Left forelimb (tissue), 1 donor: ENCODE measurements around the gene MTHFD2.
"Not testable (repeated sequence)": the region's sequence is repeated elsewhere in the genome, so short reads cannot be mapped to it uniquely, and the experiment has no call there.

Source experiments
- DNase-seq: peaks from one replicate; pipeline ENCODE4 v3.0.0-alpha.2; 2018; ENCODE audit warnings: low spot score

Gene MTHFD2

DNA sequence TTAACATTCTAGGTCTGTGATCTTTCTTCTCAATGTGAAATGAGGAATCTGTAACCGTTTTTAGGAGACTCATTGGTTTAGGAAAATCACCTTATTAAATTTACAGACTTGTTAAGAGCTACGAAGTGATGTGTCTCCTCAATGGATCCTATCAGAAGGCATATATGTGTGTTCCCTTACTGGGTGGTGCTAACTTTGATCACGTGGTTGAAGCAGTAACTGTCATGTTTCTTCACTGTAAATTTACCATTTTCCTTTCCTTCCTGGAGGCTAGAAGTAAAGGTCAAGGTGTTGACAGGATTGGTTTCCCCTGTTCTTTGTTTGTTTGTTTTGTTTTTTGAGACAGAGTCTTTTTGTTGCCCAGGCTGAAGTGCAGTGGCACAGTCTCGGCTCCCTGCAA is 1.4 kb upstream of the MTHFD2 start:
- no peak for DNase-seq

DNA sequence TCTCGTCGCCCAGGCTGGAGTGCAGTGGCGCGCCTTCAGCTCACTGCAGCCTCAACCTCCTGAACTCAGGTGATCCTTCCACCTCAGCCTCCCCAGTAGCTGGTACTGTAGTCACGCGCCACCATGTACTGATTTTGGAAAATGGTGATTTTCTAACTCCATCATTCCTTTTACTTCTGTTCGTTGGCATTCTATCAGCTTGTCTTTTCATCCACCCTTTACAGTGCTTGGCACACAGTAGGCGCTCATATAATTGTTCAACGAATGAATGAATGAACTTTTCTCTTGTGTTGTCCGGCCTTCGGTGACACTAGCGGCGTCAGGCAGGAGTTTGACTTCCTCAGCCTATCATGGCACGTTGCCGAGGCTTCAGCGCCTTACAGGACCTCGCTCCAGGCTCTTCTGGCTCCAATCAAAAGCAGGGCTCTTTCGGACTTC is 373 bp upstream of the MTHFD2 start:
- no peak for DNase-seq

DNA sequence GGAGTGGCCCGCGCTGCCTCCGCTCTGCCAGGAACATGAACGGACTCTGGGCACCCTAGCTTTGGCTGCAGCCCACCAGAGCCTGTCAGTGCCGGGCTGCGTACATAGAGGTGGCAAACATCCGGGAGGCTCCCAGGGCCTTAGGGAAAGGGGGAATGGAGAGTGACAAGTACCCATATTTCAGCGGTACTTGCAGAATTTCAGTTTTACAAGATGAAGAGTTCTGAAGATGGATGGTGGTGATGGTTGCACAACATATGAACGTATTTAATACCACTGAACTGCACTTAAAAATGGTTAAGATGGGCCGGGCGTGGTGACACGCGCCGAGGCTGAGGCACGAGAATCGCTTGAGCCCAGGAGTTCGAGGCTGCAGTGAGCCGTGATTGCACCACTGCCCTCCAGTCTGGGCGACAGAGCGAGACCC is 873 bp downstream of the MTHFD2 start:
- DNase-seq: no peak

GRCh38 chr2:74199871-74200305 is 1.5 kb downstream of the MTHFD2 start:
- DNase-seq: no peak

- no peak for DNase-seq
Observed at GRCh38 chr2:74201196-74201595, 2.8 kb downstream of the MTHFD2 start.

GRCh38 chr2:74201596-74201995 is 3.2 kb downstream of the MTHFD2 start:
- DNase-seq: no peak

DNA sequence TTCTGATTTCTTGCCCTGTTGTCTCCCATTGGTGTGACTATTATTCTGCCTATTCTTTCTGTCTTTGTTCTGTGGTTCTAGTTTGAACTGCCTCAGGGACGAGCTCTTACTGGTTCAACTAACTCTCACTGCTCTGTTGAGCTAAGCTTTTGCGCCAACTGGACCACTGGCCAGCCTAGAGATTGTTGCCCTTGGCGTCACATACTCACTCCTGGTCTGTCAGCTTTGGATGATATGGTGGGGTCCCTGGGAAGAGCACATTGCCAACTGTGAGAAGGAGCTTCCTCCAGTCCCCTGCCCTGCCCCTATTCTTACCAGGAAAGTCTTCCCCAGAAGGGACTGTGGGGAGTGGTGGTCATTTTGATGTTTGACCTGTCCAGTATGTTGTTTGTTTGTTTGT is 6.0 kb downstream of the MTHFD2 start:
- no peak for DNase-seq

DNA sequence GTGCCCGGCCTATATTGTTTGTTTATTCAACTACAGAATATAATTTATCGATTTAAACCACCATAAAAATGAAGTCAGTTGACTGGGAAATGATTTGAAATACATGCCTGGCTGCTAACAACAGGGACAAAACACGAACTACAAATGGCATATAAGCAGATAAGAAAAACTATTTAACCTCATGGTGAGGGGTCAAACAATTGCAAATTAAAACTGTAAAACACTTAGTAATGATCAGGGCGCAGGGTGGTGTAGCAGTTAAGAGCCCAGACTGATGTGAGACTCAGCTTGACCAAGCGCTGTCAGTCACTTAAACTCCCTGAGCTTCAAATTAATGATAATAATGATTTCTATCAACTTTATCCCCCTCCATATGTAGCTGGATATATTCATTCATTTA is 6.7 kb downstream of the MTHFD2 start:
- no peak for DNase-seq

DNA sequence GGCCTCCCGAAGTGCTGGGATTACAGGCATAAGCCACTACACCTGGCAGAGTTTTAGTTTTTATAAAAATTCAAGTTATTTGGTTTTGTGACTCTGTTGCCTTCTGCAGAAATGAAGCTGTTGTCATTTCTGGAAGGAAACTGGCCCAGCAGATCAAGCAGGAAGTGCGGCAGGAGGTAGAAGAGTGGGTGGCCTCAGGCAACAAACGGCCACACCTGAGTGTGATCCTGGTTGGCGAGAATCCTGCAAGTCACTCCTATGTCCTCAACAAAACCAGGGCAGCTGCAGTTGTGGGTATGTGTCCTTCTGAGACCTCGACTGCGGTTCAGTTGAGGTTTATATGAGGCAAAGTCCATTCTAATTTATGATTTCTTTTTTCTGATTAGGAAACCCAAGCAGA is 7.2 kb downstream of the MTHFD2 start:
- DNase-seq: no peak

GRCh38 chr2:74206180-74206688 is 7.8 kb downstream of the MTHFD2 start:
- no peak for DNase-seq

GRCh38 chr2:74212702-74213410 is 14.4 kb downstream of the MTHFD2 start:
- no peak for DNase-seq

GRCh38 chr2:74215771-74216170 is 17.4 kb downstream of the MTHFD2 start:
- not testable (repeated sequence) for DNase-seq

- no peak for DNase-seq
Observed at GRCh38 chr2:74216642-74217041, 18.2 kb downstream of the MTHFD2 start.

DNA sequence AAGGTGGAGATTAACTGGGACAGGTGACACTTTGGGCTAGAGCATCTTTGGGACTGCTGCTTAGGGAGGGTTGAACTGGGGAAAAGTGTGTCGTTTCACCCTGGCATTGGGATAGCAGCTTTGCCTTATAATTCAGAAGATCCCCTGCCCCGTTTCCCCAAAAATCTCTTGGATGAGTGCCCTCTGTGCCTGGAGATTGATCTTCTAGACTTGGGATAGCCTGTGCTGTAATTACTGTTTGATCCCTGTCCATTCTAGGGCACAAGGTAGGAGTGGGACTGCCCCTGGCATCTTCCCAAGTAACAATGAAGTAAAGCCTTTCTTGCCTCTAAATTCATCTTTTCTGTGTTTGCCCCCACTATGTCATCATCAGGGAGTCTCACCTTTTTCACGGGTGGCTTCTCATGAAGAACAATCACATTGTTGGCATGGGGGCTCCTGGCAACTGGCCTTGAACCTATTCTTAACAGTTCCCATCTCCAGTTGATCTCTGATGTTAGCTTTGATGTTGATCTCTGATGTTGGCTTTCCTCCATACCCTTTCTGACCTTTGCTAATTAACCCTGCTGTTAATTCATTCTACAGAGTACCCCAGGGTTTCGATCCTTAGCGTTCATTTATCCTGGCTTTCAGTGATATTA is 21.6 kb downstream of the MTHFD2 start:
- no peak for DNase-seq

- DNase-seq: no peak
Observed at GRCh38 chr2:74221091-74221490, 22.7 kb downstream of the MTHFD2 start.

DNA sequence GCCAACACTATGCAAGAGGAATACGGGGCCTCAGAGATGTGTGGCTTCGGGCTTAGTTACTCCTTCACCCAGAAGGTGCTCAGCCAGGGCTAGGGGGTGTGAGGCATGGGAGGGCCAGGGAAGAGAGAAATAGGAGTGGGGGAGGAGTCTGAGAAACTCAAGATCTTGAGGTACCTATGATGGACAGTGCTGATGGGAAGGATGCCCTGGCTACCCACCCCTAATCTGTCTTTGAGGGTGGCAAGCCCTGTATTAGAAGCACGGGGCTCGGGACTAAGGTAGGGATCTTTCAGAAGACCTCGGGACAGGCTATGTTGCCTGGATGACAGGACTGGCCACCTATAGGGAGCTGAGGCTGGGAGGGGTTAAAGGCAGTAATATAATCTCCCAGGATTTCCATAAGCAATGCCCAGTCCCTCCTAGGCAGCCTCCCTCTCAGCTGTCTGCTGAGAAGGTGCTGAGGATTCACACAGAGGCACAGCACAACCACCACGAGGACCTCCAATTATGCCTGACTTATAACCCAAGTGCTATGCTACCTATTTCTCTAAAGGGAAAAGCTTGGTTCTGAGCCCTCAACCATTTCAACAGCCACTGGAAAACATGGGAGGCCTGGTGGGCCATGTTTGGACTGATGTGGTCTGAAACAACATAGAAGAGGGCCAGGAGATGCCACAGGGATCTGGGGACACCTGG is 23.3 kb downstream of the MTHFD2 start:
- DNase-seq: no peak

- no peak for DNase-seq
Observed at GRCh38 chr2:74222300-74222650, 23.9 kb downstream of the MTHFD2 start.

- no peak for DNase-seq
Observed at GRCh38 chr2:74223941-74224770, 25.7 kb downstream of the MTHFD2 start.

DNA sequence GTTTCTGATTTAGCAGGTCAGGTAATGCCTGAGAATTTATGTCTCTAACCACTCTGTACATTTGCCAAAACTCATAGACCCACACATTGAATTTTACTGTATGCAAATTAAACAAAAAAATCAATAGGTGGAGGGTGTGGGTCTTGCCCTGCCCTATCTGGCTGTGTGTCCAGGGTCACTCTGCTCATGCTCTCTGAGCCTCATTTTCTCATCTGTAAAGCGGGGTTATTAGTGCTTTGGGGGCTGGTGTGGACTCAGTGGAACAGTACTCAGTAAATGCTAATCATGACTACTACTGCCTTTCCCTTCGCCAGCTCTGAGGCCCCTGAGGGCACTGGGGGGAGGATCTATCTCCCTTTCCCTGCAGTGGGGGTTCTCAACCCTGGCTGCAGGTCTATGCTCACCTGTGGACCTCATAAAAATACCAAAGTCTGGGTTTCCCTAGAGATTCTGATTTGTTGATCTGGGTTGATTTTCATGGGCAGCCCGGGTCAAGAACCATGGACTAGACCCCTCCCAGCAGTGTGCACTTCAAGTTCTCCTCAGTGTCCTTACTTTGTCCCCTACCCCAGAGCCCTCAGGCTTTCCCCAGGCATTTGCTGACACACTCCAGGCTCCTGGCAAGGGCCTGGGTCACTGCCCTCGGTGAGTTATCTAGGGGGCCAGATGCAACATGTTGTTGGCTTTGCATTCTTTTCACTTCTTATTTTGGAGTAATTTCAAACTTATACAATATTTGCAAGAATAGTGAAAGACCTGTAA is 27.5 kb downstream of the MTHFD2 start:
- no peak for DNase-seq

GRCh38 chr2:74226648-74227213 is 28.3 kb downstream of the MTHFD2 start:
- no peak for DNase-seq

DNA sequence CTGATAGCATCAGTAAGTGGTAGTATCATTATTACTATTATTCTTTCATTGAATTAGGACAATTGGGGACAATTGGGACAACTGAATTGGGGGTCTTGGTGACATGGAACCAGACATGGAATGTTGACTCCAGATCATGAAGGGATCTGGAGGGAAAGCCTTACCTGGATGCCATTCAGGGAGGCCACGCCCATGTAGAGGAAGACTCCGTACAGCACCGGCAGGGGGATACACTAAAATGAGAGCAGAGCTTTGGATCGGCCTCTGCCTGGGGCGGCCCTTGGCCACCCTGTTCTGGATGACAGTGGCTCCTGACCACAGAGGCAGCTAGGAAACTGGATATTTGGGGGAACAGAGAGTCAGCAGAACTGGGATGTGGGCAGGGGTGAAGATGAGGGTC is 29.2 kb downstream of the MTHFD2 start:
- no peak for DNase-seq
